Measurements from ENCODE around the gene CAPN15. TPM values are rescaled to one million over a fixed set of nuclear protein-coding genes. Genes with fewer than 3 reads are reported as not detected.

CAPN15 gene
- total RNA-seq, 1 experiment from 2014 or later = 76.4 TPM

GRCh38 chr16:580946-581498 lies 53.5 kb downstream of the CAPN15 start:
- Histone ChIP-seq H2BK5ac (ENCODE audit: insufficient read length, low read length) (no peak overlapping the region), H3K56ac (ENCODE audit: insufficient read length, low read depth, low read length) (no peak overlapping the region), H3K23ac (ENCODE audit: insufficient read length, low read depth, low read length) (no peak overlapping the region), H3K9ac (ENCODE audit: extremely low read depth, insufficient read length, low read length) (no peak overlapping the region), H2BK15ac (ENCODE audit: low read depth, low read length) (no peak overlapping the region), H4K5ac (ENCODE audit: insufficient read length, low read depth, low read length) (no peak overlapping the region), H2BK12ac (ENCODE audit: insufficient read length, low read depth, low read length) (no peak overlapping the region), H3K27me3 (ENCODE audit: insufficient read depth, low read length) (no peaks in the 10 kb centered on the region; the same call in 1 of the 2 replicates), H3K79me1 (ENCODE audit: insufficient read depth, low read depth, low read length, poor library complexity, severe bottlenecking) (no peaks in the 10 kb centered on the region), H3K79me2 (ENCODE audit: insufficient read depth, low read length) (no peaks in the 10 kb centered on the region), H4K20me1 (ENCODE audit: control insufficient read depth, insufficient read depth, insufficient read length) (no peaks in the 10 kb centered on the region), H3K18ac (ENCODE audit: insufficient read length, low read depth, low read length) (no peak overlapping the region), H3T11ph (ENCODE audit: low read length) (no peak overlapping the region), H2BK120ac (ENCODE audit: low read depth, low read length, poor library complexity, severe bottlenecking) (no peak overlapping the region), H2AK5ac (ENCODE audit: insufficient read length, low read length) (no peak overlapping the region), H4K91ac (ENCODE audit: insufficient read length, low read depth, low read length) (no peak overlapping the region), H4K8ac (replicated peaks; ENCODE audit: insufficient read length, low read depth, low read length) (no peak overlapping the region), H3K4ac (ENCODE audit: low read depth, low read length) (no peak overlapping the region), H3K4me2 (ENCODE audit: insufficient read depth, insufficient read length, low read length) (no peak overlapping the region), H2BK20ac (ENCODE audit: low read depth, low read length, poor library complexity, severe bottlenecking) (no peak overlapping the region), H3K9me3 (ENCODE audit: control insufficient read depth, low read depth, low read length) (no peaks in the 10 kb centered on the region), H3K23me2 (ENCODE audit: insufficient read length, low read depth, low read length, poor library complexity, severe bottlenecking) (no peaks in the 10 kb centered on the region), H3K27ac (ENCODE audit: insufficient read length, low read depth, low read length) (no peak overlapping the region), H2AFZ (ENCODE audit: low read length) (no peak overlapping the region), H3K14ac (ENCODE audit: insufficient read depth, low read length) (no peak overlapping the region), H3K4me1 (ENCODE audit: insufficient read depth, low read length) (no peaks in the 10 kb centered on the region; the same call in 1 of the 2 replicates)
- peaks cover 11% of the 10 kb centered on the region for H3K27me3 Mint-ChIP-seq (ENCODE audit: low read depth)
- no CpG with 5 or more reads among the region's 19 CpGs for WGBS (ENCODE audit: extremely low coverage, insufficient read length, low lambda C conversion rate)
- H3K4me1 Mint-ChIP-seq = peaks cover 7 to 18% of the 10 kb centered on the region in 2 experiments
- H3K4me3 Mint-ChIP-seq = no peak overlapping the region
- H3K27ac Mint-ChIP-seq = no peak overlapping the region
- no peaks in the 10 kb centered on the region for H3K9me3 Mint-ChIP-seq
- H3K36me3 Mint-ChIP-seq (ENCODE audit: insufficient read depth in 1 of 3, low read depth in 3 of 3) = peaks cover 0 to 4% (median 2%) of the 10 kb centered on the region in 3 experiments; a peak in 2 of 7 replicates
- DNase-seq = no peak
- no peak for TF ChIP-seq CTCF (conservative IDR thresholded peaks at IDR 0.05)

Data from H9 (cell line).